Prostate gland (tissue), 2 donors: ENCODE results near the gene GRAP2. TPM values are rescaled to one million over a fixed set of nuclear protein-coding genes. Genes with fewer than 3 reads are reported as not detected.

Source experiments
- DNase-seq: peaks from one replicate; pipeline ENCODE4 v3.0.0-alpha.2; 2019; ENCODE audit warnings: low spot score
- H3K27ac ChIP-seq, 2 donors: fragments of 200-600 bp; sonication (generic); 2 replicates each; pipeline ENCODE4 v1.5.1; 2017 to 2019
- H3K27me3 ChIP-seq: fragments of 200-600 bp; sonication (generic); replicated peaks from 2 replicates; pipeline ENCODE4 v1.5.1; 2019; ENCODE audit not compliant: insufficient read depth
- H3K36me3 ChIP-seq, 2 donors: fragments of 200-600 bp; sonication (generic); 1 replicate in 1 of 2; 2 replicates in 1 of 2; pipeline versions ENCODE4 v1.5.1 to v1.8.1; 2017 to 2019
- H3K4me1 ChIP-seq: fragments of 200-600 bp; sonication (generic); replicated peaks from 2 replicates; pipeline ENCODE4 v1.5.1; 2019
- H3K4me3 ChIP-seq, 2 donors: fragments of 200-600 bp; sonication (generic); 2 replicates each; pipeline ENCODE4 v1.5.1; 2017 to 2019
- H3K9me3 ChIP-seq: fragments of 200-600 bp; sonication (generic); 2 replicates; pipeline ENCODE4 v1.5.1; 2017
- POLR2A ChIP-seq: fragments of 450-650 bp; IDR thresholded peaks from one replicate; pipeline ENCODE4 v1.6.1; 2016; ENCODE audit warnings: antibody characterized with exemption, mild to moderate bottlenecking
- POLR2AphosphoS5 ChIP-seq: sonication (generic); formaldehyde crosslinking; IDR thresholded peaks from one replicate; pipeline ENCODE4 v1.6.1; 2017; ENCODE audit warnings: antibody characterized with exemption
- WGBS: methylation state at CpG from one replicate; pipeline ENCODE4 v1.1.5; 2018; 5-methylcytosine and 5-hydroxymethylcytosine counted together
- intact Hi-C: fragments of 100-400 bp; cut with DNase I; formaldehyde crosslinking; loops from one replicate; pipeline ENCODE4 v1.14.2; 2022
- total RNA-seq, 2 donors: library from RNA; depleted of rRNA; stranded (reverse); fragments of >200 nt; gene quantifications; one replicate each; pipeline ENCODE4 v1.1.0, GENCODE V29; 2016
- TF ChIP-seq, protein P1 (sequence below), 4 experiments: fragments of 200-600 bp in 2 of 4; fragments of 450-650 bp in 2 of 4; sonication (generic) in 2 of 4; IDR thresholded peaks; 1 replicate in 3 of 4; 2 replicates in 1 of 4; pipeline ENCODE4 v1.5.1; 2016 to 2019; ENCODE audit warnings: antibody characterized with exemption in 4 of 4, mild to moderate bottlenecking in 2 of 4, moderate library complexity in 2 of 4

GRAP2 gene
- total RNA-seq, 2 donors from 2014 or later, result 0.91 to 2.2 TPM

DNA sequence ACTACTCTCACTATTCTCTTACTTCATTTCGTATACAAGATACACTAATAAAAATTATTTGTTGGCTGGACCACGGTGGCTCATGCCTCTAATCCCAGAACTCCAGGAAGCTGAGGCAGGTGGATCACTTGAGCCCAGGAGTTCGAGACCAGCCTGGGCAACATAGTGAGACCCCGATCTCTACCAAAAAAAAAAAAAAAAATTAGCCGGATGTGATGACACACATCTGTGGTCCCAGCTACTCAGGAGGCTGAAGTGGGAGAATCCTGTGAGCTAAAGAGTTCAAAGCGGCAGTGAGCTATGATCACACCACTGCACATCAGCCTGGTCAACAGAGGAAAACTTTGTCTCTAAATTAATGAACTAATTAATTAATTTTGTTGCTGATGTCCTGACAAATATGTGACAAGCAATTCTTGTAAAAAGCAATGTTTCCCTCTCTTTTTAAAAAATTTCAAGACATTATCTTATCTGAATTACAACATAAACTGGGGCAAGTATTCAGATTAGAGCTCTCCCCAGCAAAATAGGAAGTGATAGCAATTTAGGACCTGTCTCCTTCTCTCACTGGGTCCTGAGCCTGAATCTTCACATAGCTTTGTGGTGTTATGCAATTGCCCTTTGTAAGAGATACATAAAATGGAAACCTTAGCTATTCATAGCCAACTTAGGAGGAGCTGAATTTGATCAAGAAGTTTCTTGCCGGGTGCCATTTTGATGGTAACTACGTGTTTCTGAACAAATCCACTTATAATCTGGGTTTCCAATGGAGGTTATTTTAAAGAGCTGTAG lies 41.8 kb downstream of the GRAP2 start:
- Histone ChIP-seq H3K4me3 (no peak overlapping the region), H3K9me3 (no peaks in the 10 kb centered on the region), H3K4me1 (no peaks in the 10 kb centered on the region), H3K27ac (no peak overlapping the region), H3K36me3 (no peaks in the 10 kb centered on the region), H3K27me3 (no peaks in the 10 kb centered on the region)
- no peak for DNase-seq
- intact Hi-C loops, result no loop called here
- WGBS, result 70% methylated on average over 8 of the region's 8 CpGs
- TF ChIP-seq POLR2A (no peak), POLR2AphosphoS5 (no peak)
- TF ChIP-seq, protein P1, sequence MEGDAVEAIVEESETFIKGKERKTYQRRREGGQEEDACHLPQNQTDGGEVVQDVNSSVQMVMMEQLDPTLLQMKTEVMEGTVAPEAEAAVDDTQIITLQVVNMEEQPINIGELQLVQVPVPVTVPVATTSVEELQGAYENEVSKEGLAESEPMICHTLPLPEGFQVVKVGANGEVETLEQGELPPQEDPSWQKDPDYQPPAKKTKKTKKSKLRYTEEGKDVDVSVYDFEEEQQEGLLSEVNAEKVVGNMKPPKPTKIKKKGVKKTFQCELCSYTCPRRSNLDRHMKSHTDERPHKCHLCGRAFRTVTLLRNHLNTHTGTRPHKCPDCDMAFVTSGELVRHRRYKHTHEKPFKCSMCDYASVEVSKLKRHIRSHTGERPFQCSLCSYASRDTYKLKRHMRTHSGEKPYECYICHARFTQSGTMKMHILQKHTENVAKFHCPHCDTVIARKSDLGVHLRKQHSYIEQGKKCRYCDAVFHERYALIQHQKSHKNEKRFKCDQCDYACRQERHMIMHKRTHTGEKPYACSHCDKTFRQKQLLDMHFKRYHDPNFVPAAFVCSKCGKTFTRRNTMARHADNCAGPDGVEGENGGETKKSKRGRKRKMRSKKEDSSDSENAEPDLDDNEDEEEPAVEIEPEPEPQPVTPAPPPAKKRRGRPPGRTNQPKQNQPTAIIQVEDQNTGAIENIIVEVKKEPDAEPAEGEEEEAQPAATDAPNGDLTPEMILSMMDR (IDR thresholded peaks at IDR 0.05), result no peak

DNA sequence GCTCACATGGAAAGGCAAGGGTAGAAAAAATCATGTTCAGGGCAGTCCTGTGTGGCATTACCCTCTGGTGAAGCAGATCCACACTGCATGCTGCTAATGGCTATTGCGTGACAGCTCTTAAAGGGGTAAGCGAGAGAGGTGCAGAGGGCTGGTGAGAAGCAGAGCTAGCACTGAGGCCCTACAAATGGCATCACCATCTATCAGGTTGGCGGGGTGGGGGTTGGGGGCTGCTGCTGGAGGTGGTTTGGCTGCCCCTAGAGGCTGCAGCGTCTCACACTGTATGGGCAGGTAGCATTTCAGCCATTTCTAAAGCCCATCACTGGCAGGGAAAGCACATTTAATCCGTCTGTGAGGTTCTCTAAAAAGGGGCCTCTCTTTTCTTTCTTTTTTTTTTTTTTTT lies 42.5 kb downstream of the GRAP2 start:
- no peak for DNase-seq
- intact Hi-C loops, result no loop called here
- Histone ChIP-seq H3K4me3 (no peak overlapping the region), H3K9me3 (no peaks in the 10 kb centered on the region), H3K36me3 (no peaks in the 10 kb centered on the region), H3K4me1 (no peaks in the 10 kb centered on the region), H3K27me3 (no peaks in the 10 kb centered on the region), H3K27ac (no peak overlapping the region)
- TF ChIP-seq, protein P1 (IDR thresholded peaks at IDR 0.05), result no peak
- TF ChIP-seq POLR2AphosphoS5 (no peak), POLR2A (no peak)
- WGBS, result 82% methylated on average over 5 of the region's 5 CpGs

- TF ChIP-seq, protein P1 (IDR thresholded peaks at IDR 0.05), result no peak
- TF ChIP-seq POLR2AphosphoS5, result no peak
- TF ChIP-seq POLR2A, result no peak
- no peaks in the 10 kb centered on the region for H3K9me3 ChIP-seq
- no peaks in the 10 kb centered on the region for H3K36me3 ChIP-seq
- no peak overlapping the region for H3K4me3 ChIP-seq
- no peaks in the 10 kb centered on the region for H3K27me3 ChIP-seq
- 73% methylated on average over 11 of the region's 11 CpGs for WGBS
- intact Hi-C loops, result no loop called here
- no peak for DNase-seq
- no peaks in the 10 kb centered on the region for H3K4me1 ChIP-seq
- H3K27ac ChIP-seq, result no peak overlapping the region
Observed at GRCh38 chr22:39943953-39944872, 43.3 kb downstream of the GRAP2 start.

GRCh38 chr22:39946126-39946502 lies 45.2 kb downstream of the GRAP2 start:
- H3K27ac ChIP-seq, result no peak overlapping the region
- TF ChIP-seq, protein P1 (IDR thresholded peaks at IDR 0.05), result no peak
- TF ChIP-seq POLR2A (no peak), POLR2AphosphoS5 (no peak)
- H3K27me3 ChIP-seq, result no peaks in the 10 kb centered on the region
- H3K4me1 ChIP-seq, result no peaks in the 10 kb centered on the region
- H3K36me3 ChIP-seq, result no peaks in the 10 kb centered on the region
- DNase-seq, result no peak
- intact Hi-C loops, result no loop called here
- WGBS, result 94% methylated on average over 4 of the region's 4 CpGs
- no peaks in the 10 kb centered on the region for H3K9me3 ChIP-seq
- no peak overlapping the region for H3K4me3 ChIP-seq
